A549 treated with RU486 at 1 μM for 4 hours (cell line): ENCODE data around the gene MDGA2. TPM values are rescaled to one million over a fixed set of nuclear protein-coding genes. Genes with fewer than 3 reads are reported as not detected.

ENCODE experiments used
- total RNA-seq: library from RNA; stranded (reverse); fragments of 200-300 nt; extraction: Qiagen RNA extraction; gene quantifications from 5 replicates; pipeline ENCODE4 v1.2.3, GENCODE V29; 2022; ENCODE audit warnings: low read depth

Gene MDGA2
- 0.12 TPM in 1 of 5 replicates, not detected in the others for total RNA-seq

GRCh38 chr14:47675466-47676314 lies at the start of gene MDGA2:
Gene MDGA2 (minus strand): TSS chr14:47675605.

